Measurements from ENCODE around the gene KRT27. TPM values are rescaled to one million over a fixed set of nuclear protein-coding genes. Genes with fewer than 3 reads are reported as not detected.

The KRT27 gene
- total RNA-seq, 1 donor from 2014 or later, result not detected

DNA sequence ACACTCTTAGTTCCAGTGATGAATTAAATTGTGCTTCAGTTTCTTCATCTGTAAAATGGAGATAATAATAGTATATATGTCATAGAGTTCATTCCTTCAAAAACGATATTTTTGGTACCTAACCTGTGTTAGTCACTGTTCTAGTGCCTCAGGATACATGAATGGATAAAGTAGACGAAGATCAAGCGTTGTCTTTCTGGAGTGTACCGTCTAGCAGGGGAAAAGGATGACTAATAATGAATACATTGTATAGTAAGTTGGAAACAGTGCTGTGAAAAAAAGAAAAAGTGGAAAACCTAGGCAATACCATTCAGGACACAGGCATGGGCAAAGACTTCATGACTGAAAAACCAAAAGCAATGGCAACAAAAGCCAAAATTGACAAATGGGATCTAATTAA, 31.5 kb upstream of the KRT27 start:
- no peak for ATAC-seq
- intact Hi-C loops (cut with micrococcal nuclease), result no loop called here

DNA sequence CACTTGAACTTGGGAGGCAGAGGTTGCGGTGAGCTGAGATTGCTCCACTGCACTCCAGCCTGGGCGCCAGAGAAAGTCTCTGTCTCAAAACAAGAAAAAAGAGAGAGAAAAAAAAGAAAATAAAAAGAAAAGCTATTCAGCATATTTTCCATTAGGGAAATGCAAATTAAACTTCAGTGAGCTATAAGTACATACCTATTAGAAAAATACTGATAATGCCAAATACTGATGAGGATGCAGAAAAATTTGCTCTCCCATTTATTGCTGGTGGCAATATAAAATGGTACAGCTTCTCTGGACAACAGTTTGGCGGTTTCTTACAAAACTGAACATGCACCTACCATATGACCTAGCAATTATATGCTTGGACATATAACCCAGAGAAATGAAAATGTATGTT, 30.3 kb upstream of the KRT27 start:
- no peak for ATAC-seq
- intact Hi-C loops (cut with micrococcal nuclease), result no loop called here
- no peak for DNase-seq

More for the DNA sequence above, 31.5 kb upstream of the KRT27 start:
- DNase-seq, result no peak

DNA sequence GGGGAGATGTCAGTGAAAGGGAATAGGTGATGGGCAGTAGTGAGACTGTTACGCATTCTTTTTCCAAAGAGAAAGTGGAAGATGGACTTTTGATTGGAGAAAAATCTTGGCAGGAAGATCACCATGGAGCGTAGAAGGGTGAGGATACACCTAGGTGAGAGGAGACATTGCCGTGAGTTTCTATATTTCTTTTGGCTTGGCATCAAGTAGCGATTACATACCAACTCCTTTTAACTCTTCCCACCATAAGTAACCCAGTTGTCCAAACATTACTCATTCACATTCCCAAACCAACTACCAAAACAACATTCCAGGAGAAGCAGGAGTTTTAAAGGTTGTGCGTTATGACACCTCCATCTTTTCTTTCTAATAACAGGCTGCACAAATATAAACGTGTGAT, 28.1 kb upstream of the KRT27 start:
- ATAC-seq (no peak), DNase-seq (no peak)
- intact Hi-C loops (cut with micrococcal nuclease), result no loop called here

DNA sequence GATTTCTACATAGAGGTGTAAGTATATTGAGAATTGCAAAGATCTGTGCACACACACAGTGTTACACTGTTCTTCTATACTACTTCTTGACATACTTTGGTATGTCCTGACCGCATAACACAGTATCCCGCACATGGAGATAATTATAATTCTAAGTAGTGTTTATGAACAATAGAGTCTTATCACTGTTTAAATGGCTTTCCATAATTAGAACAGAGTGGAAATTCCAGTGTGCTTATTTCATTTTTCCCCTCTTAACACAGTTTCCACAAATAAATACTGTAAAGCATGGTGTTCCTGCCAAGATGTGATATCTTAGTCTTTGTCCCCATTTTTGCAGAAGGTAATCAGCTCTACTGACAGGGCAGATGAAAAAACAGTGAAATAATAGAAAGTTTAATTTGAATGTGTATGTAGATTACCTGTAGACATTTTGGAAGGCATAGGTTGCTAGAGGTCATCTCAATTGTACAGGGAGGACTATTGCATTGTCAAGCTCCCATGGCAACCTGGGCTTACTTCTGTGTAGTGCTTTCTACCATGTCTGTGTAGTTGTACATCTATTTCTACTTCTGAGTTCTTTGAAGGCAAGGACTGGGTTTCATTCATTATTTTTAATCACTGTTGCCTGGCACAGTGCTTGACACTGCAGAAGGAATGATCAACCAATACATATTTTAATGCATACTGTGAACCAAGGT, 27.5 kb upstream of the KRT27 start:
- DNase-seq, result no peak
- intact Hi-C loops (cut with micrococcal nuclease), result no loop called here
- ATAC-seq, result peak; percentile 89

DNA sequence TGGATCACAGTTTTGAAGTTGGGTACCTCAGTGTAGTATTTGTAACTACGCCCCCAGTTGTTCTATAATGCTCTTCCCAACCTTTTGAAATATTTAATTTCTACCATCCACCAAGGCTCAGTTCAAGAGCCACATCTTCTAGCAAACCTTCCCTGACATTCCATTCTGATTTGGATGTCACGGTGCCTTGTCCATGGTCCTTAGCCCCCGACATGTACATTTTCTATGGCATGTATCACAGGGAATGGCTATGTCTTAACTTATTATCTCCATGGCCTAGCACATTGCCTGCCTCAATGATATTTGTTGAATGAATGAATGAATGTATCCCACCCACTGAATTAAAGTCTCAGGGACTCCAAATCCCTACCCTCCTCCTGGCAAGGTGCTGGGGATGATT, 23.8 kb upstream of the KRT27 start:
- ATAC-seq (no peak), DNase-seq (no peak)
- intact Hi-C loops (cut with micrococcal nuclease), result no loop called here

DNA sequence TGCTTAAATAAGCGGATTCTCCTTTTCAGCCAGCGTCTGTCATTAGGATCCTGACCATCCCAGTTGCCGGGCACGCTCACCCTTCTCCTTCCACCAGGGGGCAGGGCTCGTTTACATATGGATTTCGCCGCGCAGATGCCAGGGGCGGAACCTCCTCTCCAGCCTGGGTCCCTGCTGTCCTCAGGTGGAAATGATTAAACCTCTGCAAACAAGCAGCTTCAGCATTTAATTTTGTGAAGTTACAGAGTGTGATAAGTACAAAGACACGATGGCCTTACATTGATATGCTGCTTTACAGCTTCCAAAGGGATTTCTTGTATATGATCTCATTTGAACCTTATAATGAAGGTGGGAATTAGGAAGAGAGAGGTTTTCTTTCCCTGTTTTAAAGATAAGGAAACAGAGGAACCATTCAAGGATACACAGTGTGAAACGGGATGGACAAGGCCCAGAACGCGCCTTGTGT, 21.3 kb upstream of the KRT27 start:
- DNase-seq, result peak; percentile 82
- peak; percentile 88 for ATAC-seq
- intact Hi-C loops (cut with micrococcal nuclease), result no loop called here

DNA sequence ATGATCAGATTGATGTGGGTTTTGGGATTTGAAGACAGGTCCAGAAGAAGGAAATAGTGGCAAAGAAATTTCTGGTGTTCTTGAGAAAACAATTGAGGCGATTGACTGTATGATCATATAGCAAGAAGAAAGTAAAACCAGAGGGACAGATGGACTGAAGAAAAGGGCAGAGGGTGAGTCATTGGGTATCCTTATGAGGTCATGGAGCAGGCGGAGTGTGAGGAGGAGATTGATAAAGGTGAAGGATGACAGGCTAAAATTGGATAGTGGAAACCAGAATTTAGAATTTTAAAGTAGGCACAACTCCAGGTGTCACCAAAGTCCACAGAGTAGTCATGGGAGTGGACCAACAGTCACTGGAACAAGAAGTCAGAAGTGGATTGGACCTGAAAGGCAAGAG, 18.8 kb upstream of the KRT27 start:
- intact Hi-C loops (cut with micrococcal nuclease), result no loop called here
- DNase-seq, result no peak
- ATAC-seq, result no peak

DNA sequence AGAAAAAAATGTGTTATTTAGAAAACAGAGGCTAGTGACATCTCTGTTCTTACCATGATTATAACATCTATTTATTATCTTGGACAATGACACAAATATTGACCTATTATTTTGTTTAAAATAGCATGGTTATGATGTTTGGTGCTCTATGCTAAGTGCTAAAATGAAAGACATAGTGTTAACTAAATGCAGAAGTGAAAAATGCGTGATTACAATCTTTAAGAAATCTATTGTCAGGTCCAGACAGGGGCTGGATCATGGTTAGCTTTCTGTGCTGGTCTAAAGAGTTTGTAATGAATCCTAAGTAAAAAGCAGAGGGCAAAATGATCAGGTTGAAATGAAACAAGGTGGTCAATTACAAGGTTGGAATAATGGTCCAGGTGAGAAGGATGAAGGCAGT, 18.0 kb upstream of the KRT27 start:
- DNase-seq (no peak), ATAC-seq (no peak)
- intact Hi-C loops (cut with micrococcal nuclease), result no loop called here

DNA sequence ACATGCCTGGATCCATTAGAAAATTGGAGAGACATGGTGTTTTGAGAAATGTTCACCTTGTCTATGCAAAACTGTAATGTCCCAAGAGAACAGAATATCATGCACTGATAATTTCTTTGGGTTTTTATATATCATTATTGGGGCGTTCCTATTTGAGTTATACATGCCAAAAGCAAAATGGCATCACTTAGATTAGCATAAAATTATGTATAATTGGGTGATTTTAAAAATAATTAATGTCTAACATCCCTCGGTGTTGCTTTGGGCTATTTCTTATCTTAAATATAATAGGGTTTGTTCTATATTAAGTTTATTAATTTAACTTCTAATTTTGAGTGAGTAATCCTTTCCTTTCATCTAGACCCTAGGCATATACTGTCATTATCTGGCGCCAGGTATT, 17.5 kb upstream of the KRT27 start, which contains the start of gene KRT28:
Gene KRT28, minus strand, starts transcription at position 101 of the 400 bp plus-strand sequence. Its CDS starts 66 bp downstream, at position 35.
- ATAC-seq (no peak), DNase-seq (no peak)
- intact Hi-C loops (cut with micrococcal nuclease), result loop anchor here (10.0 kb wide), 1 partner anchor 155 kb away; the partner anchor contains the start of gene SMARCE1

DNA sequence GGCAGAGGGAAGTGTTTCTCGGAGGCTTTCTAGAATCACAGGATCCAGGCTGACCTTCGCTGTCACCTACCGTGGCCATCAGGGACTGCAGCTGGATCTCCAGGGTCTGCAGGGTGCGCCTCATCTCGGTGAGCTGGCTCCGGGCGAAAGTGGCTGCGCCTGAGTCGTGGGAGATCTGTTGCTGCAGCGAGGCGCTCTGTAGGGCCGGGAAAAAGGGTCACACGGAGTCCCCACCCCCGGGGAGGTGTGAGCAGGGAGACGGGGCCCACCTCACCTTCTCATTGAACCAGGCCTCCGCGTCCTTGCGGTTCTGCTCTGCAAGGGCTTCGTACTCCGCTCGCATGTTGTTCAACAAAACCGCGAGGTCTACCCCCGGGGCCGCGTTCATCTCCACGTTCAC, 14.5 kb upstream of the KRT27 start:
- no peak for ATAC-seq
- intact Hi-C loops (cut with micrococcal nuclease), result loop anchor here (10.0 kb wide), 1 partner anchor 152 kb away; the partner anchor contains the start of gene SMARCE1
- no peak for DNase-seq

DNA sequence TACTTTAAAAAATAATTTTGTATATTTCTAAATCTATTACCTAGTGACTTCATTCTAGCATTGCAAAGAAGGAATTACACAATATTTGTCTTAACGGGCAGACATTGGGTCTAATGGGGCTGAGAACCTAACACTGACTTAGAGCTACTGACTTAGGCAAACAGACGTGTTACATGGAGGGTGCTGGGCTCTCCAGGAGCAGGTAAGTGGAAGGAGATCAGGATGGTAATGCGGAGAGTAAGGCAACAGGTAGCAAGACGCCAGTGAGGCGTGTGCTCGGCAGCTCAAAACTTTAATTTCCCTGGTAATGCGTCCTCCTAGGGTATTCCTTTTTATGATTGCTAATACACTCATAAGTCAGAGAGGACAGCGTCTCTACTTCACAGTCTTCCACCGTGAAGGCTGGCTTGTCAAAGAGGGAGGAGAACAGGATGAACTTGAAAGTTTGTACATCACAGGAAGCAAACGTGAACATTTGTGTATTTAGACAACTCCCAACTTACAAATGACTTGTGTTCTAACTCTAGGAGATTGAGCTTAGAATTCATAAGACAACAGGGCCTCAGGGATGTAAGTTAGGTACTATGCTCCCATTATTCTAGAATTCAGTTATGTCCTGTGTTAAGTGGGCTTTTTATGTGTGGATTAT, 12.8 kb upstream of the KRT27 start:
- DNase-seq (no peak), ATAC-seq (no peak)
- intact Hi-C loops (cut with micrococcal nuclease), result loop anchor here (10.0 kb wide), 1 partner anchor 150 kb away; the partner anchor contains the start of gene SMARCE1

DNA sequence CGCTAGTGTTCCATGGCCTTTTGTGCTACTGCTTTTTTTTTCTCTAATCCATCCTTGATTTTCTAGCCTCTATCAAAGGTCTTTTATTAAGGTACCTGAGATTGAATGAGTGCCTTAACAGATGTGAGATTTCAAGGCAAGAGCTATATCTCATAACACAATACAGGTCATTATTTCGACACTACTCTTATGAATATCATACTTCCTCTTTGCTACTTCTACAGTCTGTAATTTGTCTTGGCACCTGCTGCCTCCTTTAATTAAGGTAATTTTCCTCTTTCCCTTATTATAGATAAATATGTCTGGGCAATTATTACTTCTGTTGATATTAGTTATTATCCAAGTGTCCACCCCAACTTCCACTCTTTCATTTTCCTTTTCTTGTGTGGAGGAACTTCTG, 12.1 kb upstream of the KRT27 start:
- ATAC-seq (no peak), DNase-seq (no peak)
- intact Hi-C loops (cut with micrococcal nuclease), result loop anchor here (10.0 kb wide), 1 partner anchor 150 kb away; the partner anchor contains the start of gene SMARCE1

DNA sequence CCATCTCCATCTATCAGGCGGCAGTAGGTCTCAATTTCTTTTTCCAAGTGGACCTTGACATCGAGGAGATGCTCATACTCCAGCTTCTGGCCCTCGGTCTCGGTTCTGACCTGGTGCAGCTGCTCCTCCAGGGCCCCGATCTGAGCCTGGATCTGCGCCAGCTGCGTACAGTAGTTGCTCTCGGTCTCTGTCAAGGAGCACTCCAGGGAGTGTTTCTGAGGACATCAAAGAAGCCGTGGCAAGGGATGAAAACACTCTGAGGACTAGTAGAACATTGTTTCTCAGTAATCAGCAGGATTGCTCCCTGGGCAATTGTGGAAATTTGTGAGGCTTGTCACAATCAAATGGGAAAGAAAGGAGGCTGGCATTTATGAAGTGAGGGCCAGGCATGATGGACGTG, 11.5 kb upstream of the KRT27 start:
- no peak for ATAC-seq
- intact Hi-C loops (cut with micrococcal nuclease), result loop anchor here (10.0 kb wide), 1 partner anchor 149 kb away; the partner anchor contains the start of gene SMARCE1
- DNase-seq, result no peak

DNA sequence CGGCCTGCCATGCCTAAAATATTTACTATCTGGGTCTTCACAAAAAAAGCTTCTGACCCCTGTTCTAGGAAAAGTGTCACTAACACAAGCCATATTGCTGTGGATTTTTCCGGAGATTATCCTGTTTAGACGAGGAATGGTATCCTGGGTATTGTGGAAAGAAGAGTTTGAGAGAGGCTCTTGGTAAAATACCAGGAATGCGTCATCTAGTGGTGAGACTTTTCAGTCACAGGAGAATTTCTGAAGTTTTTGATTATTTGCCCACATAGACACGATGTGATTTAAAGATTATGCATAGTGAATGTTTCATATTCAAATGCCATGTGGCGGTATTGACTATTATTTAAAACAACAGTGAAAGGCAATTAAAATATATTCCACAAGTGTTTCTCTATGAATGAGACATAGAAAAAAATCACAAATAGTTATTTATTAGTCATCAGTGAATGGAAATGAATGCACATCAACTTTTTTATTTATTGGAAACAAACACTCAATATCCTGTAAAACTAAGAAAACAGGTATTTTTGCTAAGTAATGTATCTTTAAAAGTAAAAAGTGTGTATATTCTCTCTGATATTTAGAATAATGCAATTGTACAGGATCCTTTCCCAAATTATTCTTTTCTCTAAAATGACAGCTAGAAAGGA, 9.6 kb upstream of the KRT27 start:
- intact Hi-C loops (cut with micrococcal nuclease), result loop anchor here (10.0 kb wide), 1 partner anchor 147 kb away; the partner anchor contains the start of gene SMARCE1
- DNase-seq (no peak), ATAC-seq (peak; percentile 50)

DNA sequence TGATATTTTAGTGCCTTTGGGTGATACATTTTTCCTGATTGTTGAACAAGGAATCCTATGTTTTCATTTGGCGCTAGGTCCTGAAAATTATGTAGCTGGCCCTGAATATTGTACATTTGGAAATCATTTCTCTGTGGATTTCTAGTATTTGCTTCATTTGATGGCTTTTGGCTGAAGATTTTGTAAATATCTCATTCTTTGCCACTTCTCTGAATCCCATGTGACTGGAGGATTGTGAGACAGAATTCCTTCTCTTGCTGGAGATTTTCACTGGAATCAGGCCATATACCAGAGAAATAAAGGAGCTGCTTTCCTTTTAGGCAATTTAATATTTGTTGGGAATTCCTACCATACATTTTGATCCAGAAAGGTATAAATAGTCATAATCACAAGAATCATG, 8.8 kb upstream of the KRT27 start:
- ATAC-seq (peak; percentile 55), DNase-seq (no peak)
- intact Hi-C loops (cut with micrococcal nuclease), result loop anchor here (10.0 kb wide), 1 partner anchor 146 kb away; the partner anchor contains the start of gene SMARCE1

DNA sequence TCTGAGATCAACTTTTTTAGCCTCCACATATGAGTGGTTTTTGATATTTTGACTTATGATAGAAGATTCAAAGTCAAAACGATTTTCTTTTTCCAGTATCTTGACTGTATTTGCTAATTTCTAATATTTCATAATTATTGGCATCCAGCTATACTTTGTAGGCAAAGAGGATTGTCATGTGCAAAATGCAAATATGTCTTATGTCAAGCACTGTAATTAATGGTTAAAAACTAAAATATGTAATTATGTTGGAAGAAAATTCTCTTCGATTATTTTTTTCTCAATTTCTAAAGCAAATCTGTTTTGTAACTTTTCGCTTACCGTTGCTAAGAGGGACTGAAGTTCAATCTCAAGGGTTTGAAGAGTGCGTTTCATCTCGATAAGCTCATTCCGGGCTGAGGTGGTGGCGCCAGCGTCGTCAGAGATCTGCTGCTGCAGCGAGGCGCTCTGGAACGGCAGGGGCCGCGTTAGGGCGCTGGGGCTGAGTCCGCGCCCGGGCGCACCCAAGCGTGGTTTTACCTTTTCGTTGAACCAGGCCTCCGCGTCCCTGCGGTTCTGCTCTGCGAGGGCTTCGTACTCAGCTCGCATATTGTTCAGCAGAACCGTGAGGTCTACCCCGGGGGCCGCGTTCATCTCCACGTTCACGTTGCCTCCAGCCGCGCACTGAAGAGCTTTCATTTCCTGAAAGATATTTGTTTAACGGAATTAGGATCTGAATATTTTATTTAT, 3.0 kb downstream of the KRT27 start:
- intact Hi-C loops (cut with micrococcal nuclease), result no loop called here
- DNase-seq (no peak), ATAC-seq (no peak)

DNA sequence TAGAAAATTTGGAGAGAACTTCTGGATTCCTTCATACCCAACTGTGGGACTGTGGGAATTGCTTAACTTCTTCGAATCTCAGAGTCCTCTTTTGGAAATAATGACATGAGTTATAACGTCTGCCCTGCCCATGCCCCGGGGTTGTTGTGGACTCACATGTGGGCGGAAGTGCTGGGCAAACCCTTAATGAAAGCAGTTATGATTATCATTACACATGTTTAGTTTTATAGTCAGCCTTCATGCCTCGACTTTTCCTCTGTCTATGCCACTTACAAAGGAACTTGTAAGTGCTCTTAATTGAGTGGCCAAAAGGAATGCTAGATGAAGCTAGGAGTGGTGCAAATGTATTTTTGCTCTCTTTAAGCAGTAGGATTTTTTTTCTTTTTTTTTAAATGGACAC, 3.9 kb downstream of the KRT27 start:
- intact Hi-C loops (cut with micrococcal nuclease), result no loop called here
- ATAC-seq, result no peak
- DNase-seq, result no peak

DNA sequence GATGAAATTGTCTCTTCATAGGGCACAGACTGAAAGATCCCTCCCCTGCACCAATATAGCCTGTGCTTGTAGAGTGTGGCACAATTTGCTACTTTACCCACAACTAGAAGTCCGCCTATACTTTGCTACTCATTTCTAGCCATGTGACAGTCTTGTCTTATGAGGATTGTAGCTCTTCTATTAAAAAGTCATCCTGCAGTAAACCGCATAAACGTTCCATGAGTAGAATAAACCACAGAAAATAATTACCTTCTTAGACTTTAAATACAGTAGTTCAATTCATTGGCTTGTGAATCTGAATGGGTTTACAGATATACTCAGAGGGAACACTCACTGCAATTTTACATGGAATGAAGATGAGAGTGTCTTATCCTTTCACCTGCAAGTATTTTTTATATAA, 4.4 kb downstream of the KRT27 start:
- no peak for DNase-seq
- ATAC-seq, result no peak
- intact Hi-C loops (cut with micrococcal nuclease), result no loop called here

DNA sequence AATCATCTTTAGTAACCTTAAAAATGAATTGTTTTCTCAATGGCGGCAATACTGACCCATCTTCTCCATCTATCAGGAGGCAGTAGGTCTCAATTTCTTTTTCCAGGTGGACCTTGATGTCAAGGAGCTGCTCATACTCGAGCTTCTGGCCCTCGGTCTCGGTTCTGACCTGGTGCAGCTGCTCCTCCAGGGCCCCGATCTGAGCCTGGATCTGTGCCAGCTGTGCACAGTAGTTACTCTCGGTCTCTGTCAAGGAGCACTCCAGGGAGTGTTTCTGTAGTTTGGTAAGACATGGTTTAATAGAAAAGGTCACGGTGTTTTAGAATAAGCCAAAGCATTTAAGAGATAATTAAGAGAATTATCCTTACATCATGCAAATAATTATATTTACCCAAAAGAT, 4.9 kb downstream of the KRT27 start:
- ATAC-seq (no peak), DNase-seq (no peak)
- intact Hi-C loops (cut with micrococcal nuclease), result no loop called here
